Neural progenitor cell (in vitro differentiated cells): ENCODE measurements around the gene TPD52L2.

Experiments
- CTCF ChIP-seq: fragments of 200-600 bp; sonication (generic); IDR thresholded peaks from 2 replicates; pipeline ENCODE4 v1.5.1; 2017; ENCODE audit warnings: antibody characterized with exemption, mild to moderate bottlenecking
- EZH2 ChIP-seq: fragments of 200-600 bp; sonication (generic); IDR thresholded peaks from 2 replicates; pipeline ENCODE4 v1.6.1; 2017; ENCODE audit warnings: antibody characterized with exemption, mild to moderate bottlenecking, moderate library complexity

GRCh38 chr20:63864978-63865640 is at the start of gene TPD52L2:
- no peak for TF ChIP-seq CTCF
- TF ChIP-seq EZH2, result no peak
